ENCODE data around the gene CHAC1.

GRCh38 chr15:40937762-40938535 lies 15.3 kb upstream of the CHAC1 start:
- TF ChIP-seq, protein P1, sequence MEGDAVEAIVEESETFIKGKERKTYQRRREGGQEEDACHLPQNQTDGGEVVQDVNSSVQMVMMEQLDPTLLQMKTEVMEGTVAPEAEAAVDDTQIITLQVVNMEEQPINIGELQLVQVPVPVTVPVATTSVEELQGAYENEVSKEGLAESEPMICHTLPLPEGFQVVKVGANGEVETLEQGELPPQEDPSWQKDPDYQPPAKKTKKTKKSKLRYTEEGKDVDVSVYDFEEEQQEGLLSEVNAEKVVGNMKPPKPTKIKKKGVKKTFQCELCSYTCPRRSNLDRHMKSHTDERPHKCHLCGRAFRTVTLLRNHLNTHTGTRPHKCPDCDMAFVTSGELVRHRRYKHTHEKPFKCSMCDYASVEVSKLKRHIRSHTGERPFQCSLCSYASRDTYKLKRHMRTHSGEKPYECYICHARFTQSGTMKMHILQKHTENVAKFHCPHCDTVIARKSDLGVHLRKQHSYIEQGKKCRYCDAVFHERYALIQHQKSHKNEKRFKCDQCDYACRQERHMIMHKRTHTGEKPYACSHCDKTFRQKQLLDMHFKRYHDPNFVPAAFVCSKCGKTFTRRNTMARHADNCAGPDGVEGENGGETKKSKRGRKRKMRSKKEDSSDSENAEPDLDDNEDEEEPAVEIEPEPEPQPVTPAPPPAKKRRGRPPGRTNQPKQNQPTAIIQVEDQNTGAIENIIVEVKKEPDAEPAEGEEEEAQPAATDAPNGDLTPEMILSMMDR (IDR thresholded peaks at IDR 0.05; ENCODE audit: low read depth, low read length, poor library complexity, severe bottlenecking): no peak
- no peak for TF ChIP-seq EZH2phosphoT487 (IDR thresholded peaks at IDR 0.05; ENCODE audit: borderline replicate concordance, low read length)

All from DOHH2 (cell line).